Mucosa of rectum (tissue), 2 donors: ENCODE results near the gene NHERF2.
A peak's percentile ranks its signal among the peaks of the same experiment; 100 is the strongest.
"Not testable (repeated sequence)": the region's sequence is repeated elsewhere in the genome, so short reads cannot be mapped to it uniquely, and the experiment has no call there.

Experiments
- H3K27ac ChIP-seq, 2 donors: one replicate each; pipeline ENCODE4 v1.7.0; 2013; ENCODE audit warnings: inconsistent platforms in 2 of 2, low read depth in 2 of 2, low read length in 2 of 2
- H3K27me3 ChIP-seq, 2 donors: one replicate each; pipeline ENCODE4 v1.7.0; 2013; ENCODE audit warnings: low read length in 2 of 2; ENCODE audit not compliant: control insufficient read depth in 2 of 2, insufficient read depth in 2 of 2
- H3K36me3 ChIP-seq, 2 donors: one replicate each; pipeline ENCODE4 v1.7.0; 2013; ENCODE audit warnings: low read length in 2 of 2; ENCODE audit not compliant: control insufficient read depth in 2 of 2, insufficient read depth in 2 of 2
- H3K4me1 ChIP-seq, 2 donors: one replicate each; pipeline ENCODE4 v1.7.0; 2013; ENCODE audit warnings: low read length in 2 of 2, mild to moderate bottlenecking in 1 of 2; ENCODE audit not compliant: control insufficient read depth in 2 of 2, insufficient read depth in 2 of 2
- H3K4me3 ChIP-seq, 2 donors: one replicate each; pipeline ENCODE4 v1.7.0; 2013; ENCODE audit warnings: low read length in 2 of 2
- H3K9ac ChIP-seq, 2 donors: one replicate each; pipeline ENCODE4 v1.7.0; 2013; ENCODE audit warnings: low read length in 2 of 2, low read depth in 1 of 2, mild to moderate bottlenecking in 1 of 2
- H3K9me3 ChIP-seq, 2 donors: one replicate each; pipeline ENCODE4 v1.7.0; 2013; ENCODE audit warnings: low read length in 2 of 2; ENCODE audit not compliant: control insufficient read depth in 2 of 2
- donor health status: healthy.
- donor health status: Normal muscosa, but diverticular disease.

NHERF2 gene

GRCh38 chr16:2006317-2006716 lies 20.4 kb upstream of the NHERF2 start:
- H3K4me1 ChIP-seq = peaks cover 39 to 43% of the 10 kb centered on the region in 2 donors
- no peak overlapping the region for H3K9ac ChIP-seq
- no peaks in the 10 kb centered on the region for H3K9me3 ChIP-seq
- no peak overlapping the region for H3K27ac ChIP-seq
- H3K36me3 ChIP-seq = peaks cover 16 to 18% of the 10 kb centered on the region in 2 donors
- H3K4me3 ChIP-seq = no peak overlapping the region
- H3K27me3 ChIP-seq = no peaks in the 10 kb centered on the region

DNA sequence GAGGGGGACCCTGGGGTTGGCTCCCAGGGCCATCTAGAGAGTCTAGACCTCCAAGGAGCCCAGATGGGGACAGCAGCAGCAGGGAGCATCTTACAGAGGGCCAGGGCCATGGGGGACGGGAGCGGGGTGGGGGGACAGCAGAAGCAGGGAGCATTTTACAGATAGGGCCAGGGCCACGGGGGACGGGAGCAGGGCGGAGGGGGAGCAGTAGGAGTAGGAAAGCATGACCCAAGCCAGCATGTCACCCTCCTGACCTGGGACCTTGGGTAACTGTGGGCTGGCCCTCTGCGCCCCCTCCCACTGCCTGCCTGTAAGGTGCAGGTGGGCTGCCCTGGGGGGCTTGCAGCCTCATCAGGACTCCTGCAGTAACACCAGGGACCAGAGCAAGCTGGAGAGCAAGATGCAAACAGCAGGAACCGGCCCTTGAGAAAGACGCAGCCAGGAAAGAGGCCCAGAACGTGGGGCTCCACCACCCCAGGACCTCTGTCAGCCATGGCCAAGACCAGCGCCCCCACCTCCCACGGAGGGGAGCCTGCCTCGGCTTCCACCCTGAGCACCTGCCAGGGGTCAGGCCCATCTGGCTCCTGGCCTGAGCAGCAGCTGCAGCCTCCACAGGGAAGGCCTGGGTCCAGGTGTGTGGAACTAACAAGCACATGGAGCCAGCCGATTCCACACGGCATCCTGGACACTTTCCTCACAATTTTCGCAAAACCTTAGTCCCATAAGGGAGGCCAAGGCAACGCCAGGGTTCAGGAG lies 19.4 kb upstream of the NHERF2 start:
- H3K4me1 ChIP-seq = peaks cover 39 to 43% of the 10 kb centered on the region in 2 donors
- H3K4me3 ChIP-seq = peak overlapping the region in 1 of 2 donors; percentile 84
- no peak overlapping the region for H3K9ac ChIP-seq
- H3K27ac ChIP-seq = no peak overlapping the region
- peaks cover 6 to 9% of the 10 kb centered on the region in 2 donors for H3K36me3 ChIP-seq
- no peaks in the 10 kb centered on the region for H3K9me3 ChIP-seq
- no peaks in the 10 kb centered on the region for H3K27me3 ChIP-seq

GRCh38 chr16:2008009-2008526 lies 18.6 kb upstream of the NHERF2 start:
- peak overlapping the region; percentile 81 to 84 for H3K4me3 ChIP-seq
- H3K4me1 ChIP-seq = peaks cover 39 to 43% of the 10 kb centered on the region in 2 donors
- peak overlapping the region; percentile 84 to 85 for H3K27ac ChIP-seq
- H3K9me3 ChIP-seq = no peaks in the 10 kb centered on the region
- peak overlapping the region; percentile 93 to 95 for H3K9ac ChIP-seq
- H3K27me3 ChIP-seq = no peaks in the 10 kb centered on the region
- peaks cover 0 to 2% of the 10 kb centered on the region in 2 donors for H3K36me3 ChIP-seq

GRCh38 chr16:2008631-2009163 lies 18.0 kb upstream of the NHERF2 start:
- Histone ChIP-seq H3K4me3 (peak overlapping the region; percentile 81 to 84), H3K9me3 (no peaks in the 10 kb centered on the region), H3K27ac (peak overlapping the region; percentile 84 to 85), H3K36me3 (no peaks in the 10 kb centered on the region), H3K27me3 (no peaks in the 10 kb centered on the region), H3K4me1 (peaks cover 37 to 40% of the 10 kb centered on the region in 2 donors), H3K9ac (peak overlapping the region; percentile 93 to 95)

GRCh38 chr16:2009164-2009711 lies 17.5 kb upstream of the NHERF2 start:
- H3K27ac ChIP-seq = peak overlapping the region; percentile 84 to 85
- H3K9me3 ChIP-seq = no peaks in the 10 kb centered on the region
- peaks cover 32 to 36% of the 10 kb centered on the region in 2 donors for H3K4me1 ChIP-seq

DNA sequence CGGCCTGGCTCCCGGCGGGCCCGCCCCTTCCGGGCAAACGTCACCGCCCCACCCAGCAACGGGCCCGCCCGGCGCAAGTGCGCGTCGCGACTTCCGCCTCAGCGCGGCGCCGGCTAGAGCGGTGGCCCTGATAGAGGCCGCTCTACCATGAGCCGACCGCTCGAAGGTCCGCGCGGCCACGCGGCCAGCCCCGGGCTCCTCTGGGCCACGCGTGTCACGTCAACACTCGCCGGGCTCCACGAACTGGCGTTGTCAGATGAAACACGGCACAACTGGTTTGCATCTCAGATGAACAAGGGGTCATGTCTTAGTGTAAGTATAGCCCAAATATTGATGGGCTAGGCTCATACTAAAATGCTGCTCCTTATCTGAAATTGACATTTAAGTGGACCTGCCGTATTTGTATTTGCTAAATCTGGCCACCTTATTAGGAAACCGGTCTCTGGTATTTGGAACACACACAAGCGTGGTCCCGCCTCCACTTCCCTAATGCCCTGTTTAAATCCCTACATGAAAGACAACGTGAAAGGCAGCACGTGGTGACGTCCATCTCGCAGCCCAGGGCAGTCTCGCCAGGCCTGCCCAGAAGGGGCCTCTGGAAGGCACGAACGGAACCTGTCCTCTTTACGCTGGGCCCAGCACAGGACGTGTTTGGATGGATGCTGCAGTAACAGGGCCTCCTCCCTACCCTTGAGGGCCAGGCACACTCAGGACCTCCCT lies 16.8 kb upstream of the NHERF2 start, which contains the start of gene ZNF598:
ZNF598 (minus strand) TSS at position 31 of the 720 bp plus-strand sequence.
- no peaks in the 10 kb centered on the region for H3K9me3 ChIP-seq
- no peaks in the 10 kb centered on the region for H3K27me3 ChIP-seq
- H3K4me1 ChIP-seq = peaks cover 27 to 32% of the 10 kb centered on the region in 2 donors
- H3K4me3 ChIP-seq = peak within 1 kb of the TSS; percentile 81 to 84
- peak within 1 kb of the TSS; percentile 84 to 90 for H3K27ac ChIP-seq
- no peaks in the 10 kb centered on the region for H3K36me3 ChIP-seq
- peak within 1 kb of the TSS; percentile 93 to 95 for H3K9ac ChIP-seq

More at GRCh38 chr16:2009164-2009711, 17.5 kb upstream of the NHERF2 start:
- Histone ChIP-seq H3K36me3 (no peaks in the 10 kb centered on the region), H3K4me3 (peak overlapping the region; percentile 81 to 84), H3K9ac (peak overlapping the region; percentile 93 to 95), H3K27me3 (no peaks in the 10 kb centered on the region)

DNA sequence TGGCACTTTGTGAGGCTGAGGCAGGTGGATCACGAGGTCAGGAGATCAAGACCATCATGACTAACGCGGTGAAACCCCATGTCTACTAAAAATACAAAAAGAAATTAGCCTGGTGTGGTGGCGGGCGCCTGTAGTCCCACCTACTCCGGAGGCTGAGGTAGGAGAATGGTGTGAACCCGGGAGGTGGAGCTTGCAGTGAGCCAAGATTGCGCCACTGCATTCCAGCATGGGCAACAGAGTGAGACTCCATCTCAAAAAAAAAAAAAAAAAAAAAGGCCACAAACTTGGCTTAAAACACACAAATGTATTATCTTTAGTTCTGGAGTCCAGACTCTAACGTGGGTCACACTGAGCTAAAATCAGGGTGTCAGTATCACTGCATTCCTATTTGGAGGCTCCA lies 15.0 kb upstream of the NHERF2 start:
- not testable (repeated sequence) for H3K36me3 ChIP-seq, H3K4me3 ChIP-seq, H3K27me3 ChIP-seq, H3K27ac ChIP-seq, H3K9ac ChIP-seq, H3K9me3 ChIP-seq
- H3K4me1 ChIP-seq = peaks cover 34 to 41% of the 10 kb centered on the region in 2 donors

DNA sequence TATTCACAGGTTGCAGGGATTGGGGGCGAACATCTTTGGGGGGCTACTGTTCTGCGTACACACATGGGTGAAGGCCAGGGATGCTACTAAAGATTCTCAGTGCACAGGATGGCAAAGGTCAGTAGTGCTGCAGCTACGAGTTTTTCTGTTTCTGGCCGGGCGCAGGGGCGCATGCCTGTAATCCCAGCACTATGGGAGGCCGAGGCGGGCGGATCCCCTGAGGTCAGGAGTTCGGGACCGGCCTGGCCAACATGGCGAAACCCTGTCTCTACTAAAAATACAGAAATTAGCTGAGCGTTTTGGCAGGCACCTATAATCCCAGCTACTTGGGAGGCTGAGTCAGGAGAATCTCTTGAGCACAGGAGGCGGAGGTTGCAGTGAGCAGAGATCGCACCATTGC lies 13.2 kb upstream of the NHERF2 start:
- H3K27ac ChIP-seq = no peak overlapping the region
- no peaks in the 10 kb centered on the region for H3K36me3 ChIP-seq
- no peak overlapping the region for H3K9ac ChIP-seq
- H3K9me3 ChIP-seq = no peaks in the 10 kb centered on the region
- H3K27me3 ChIP-seq = no peaks in the 10 kb centered on the region
- H3K4me1 ChIP-seq = peaks cover 19 to 24% of the 10 kb centered on the region in 2 donors
- H3K4me3 ChIP-seq = no peak overlapping the region

GRCh38 chr16:2015117-2015946 lies 11.4 kb upstream of the NHERF2 start:
- H3K27me3 ChIP-seq = peaks cover 13 to 15% of the 10 kb centered on the region in 2 donors
- no peak overlapping the region for H3K4me3 ChIP-seq
- no peaks in the 10 kb centered on the region for H3K9me3 ChIP-seq
- peaks cover 11 to 15% of the 10 kb centered on the region in 2 donors for H3K4me1 ChIP-seq
- no peaks in the 10 kb centered on the region for H3K36me3 ChIP-seq
- H3K9ac ChIP-seq = peak overlapping the region; percentile 72 to 82
- peak overlapping the region; percentile 92 to 95 for H3K27ac ChIP-seq
